Activated gamma-delta T cell (primary cell): ENCODE results near the gene RGS6.
"Not testable (repeated sequence)": the region's sequence is repeated elsewhere in the genome, so short reads cannot be mapped to it uniquely, and the experiment has no call there.

ENCODE experiments used
- DNase-seq: peaks from one replicate; lab custom pipeline; 2025; lab: John Stamatoyannopoulos, UW
- total RNA-seq, 2 donors: gene quantifications; one replicate each; lab custom pipeline; 2026; lab: John Stamatoyannopoulos, UW

Gene RGS6
- total RNA-seq = 0.05 to 0.17 reads per million in 2 donors

DNA sequence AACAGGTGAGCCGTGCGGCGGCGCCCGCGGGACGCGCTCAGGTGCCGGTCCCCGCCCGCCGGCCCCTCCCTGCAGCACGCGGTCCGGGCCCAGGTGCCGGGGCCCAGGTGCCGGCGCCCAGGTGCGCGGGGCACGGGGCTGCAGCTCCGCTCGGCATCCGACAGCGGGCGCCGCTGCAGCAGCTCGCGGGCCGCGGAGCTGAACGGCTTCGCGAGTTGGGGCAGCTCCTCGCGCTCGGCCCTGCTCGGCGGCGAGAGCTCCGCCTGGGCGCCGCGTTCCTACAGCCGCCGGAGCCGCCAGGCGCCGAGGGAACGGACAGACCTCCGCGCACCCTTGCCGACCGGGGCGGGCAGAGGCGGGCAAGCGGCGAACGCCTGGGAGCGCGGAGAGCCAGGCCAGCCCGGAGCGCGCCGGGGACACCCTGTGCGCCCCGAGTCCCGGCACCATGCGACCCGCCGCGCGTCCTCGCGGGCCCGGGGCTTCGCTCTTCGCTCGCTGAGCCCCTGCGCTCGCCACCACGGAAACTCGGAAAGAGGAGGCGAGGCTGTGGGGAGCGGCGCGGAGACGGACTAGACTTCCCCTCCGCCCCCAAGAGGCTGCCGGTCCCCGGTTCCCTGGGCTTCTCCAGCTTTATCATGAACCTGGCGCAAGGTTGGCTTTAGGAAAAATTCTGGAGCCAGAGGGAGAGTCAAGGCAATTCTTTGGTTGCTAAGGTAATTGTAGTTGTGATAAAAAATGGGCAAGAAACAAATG, at the start of gene RGS6:
RGS6 (plus strand) TSS at position 201 of the 753 bp plus-strand sequence.
- DNase-seq = no peak

DNA sequence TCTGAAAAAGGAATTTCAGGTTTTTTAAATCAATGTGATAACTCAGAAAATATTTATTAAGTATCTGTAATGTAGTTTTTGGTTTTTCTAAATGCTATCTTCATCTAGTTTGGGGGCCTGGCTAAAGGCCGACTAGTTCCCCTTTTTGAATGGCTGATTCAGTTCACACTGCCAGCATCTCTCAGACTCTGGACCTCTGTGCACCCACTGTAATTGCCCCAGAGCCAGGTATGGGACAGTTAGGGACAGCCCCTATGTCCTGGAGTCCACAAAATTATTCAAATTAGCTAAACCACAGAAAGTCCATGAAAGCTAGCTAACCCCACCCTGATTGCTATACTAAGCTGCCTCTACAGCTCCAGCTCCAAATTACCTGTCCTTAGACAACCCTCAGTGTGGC, 49.1 kb upstream of the RGS6 start:
- no peak for DNase-seq

DNA sequence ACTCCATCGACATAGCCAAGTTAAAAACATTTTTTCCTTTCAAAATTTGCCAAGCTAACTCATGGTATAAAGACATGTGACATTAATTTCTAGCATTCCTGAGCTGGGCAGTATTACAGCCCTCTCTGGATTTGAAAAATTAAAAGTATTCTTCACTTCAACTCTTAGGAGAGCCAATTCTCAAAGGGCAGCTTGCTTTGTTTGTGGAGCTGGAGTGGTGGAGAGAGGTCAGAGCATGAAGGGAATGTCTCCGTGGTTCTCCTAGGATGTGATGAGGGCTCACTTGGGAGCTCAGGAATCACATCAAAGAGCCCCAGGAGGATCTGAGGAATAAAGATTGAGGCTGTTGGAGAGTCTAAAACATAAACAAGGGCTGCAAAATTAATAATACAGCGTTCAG, 46.9 kb upstream of the RGS6 start:
- DNase-seq = no peak

DNA sequence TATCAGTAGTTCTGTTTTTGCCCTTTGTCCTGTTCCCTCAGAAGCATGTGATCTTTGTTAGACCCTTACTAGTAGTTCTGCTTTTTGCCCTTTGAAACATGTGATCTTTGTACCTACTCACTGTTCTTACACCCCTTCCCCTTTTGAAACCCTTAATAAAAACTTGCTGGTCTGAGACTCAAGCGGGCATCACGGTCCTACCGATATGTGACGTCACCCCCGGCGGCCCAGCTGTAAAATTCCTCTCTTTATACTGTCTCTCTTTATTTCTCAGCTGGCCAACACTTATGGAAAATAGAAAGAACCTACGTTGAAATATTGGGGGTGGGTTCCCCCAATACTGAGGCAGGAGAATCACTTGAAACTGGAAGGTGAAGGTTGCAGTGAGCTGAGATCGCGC, 44.4 kb upstream of the RGS6 start:
- not testable (repeated sequence) for DNase-seq

DNA sequence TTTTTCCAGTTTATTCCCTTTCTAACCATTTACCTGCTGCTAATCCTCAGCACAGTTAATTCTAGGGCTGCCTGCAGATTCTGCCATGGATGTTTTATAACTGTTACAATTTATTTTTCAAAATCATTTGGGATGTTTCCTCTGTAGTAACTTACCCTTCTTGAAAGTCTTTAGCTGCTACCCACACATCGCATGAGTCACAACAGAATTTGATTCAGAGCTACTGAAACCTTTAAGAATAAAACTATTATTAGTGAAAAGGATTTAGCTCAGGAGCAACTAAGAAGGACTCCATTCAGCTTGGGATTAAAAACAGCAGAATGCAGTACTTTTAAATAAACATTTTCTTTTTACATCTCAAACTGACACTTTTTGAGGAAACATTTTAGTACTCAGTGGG, 41.7 kb upstream of the RGS6 start:
- DNase-seq = no peak

DNA sequence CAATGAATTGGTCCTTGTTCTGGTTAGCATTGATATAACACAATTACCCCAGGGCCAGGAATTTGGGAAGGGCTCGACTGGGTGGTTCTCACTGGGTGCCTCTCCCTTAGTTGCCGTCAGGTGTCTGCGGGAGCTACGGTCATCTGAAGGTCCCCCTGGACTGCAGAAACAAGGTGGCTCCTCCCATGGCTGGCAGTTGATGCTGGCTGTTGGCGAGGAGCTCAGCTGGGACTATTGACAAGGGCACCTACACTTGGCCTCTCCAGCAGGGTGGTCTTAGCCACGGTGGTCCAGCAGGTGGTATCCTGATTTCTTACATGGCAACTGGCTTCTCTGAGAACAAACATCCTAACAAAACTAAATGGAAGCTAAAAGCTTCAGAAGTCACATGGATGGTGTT, 41.0 kb upstream of the RGS6 start:
- DNase-seq = no peak

DNA sequence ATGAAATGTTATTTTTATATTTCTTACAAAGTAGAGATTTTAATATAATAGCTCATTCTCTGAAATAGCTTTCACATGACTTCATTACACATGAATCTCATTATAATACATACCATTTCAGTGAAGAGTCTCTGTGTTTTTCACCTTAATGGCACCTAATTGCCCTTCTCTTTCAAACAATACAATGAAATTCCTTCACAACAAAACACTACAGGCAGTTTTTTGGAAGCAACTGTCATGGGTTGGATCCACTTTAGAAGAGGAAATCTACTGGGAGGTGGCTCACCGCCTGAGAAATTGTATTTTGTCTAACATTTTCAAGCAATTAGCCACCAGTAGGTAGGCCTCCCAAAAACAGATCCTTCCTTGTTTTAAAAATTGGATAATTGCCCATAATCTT, 40.3 kb upstream of the RGS6 start:
- DNase-seq = no peak

DNA sequence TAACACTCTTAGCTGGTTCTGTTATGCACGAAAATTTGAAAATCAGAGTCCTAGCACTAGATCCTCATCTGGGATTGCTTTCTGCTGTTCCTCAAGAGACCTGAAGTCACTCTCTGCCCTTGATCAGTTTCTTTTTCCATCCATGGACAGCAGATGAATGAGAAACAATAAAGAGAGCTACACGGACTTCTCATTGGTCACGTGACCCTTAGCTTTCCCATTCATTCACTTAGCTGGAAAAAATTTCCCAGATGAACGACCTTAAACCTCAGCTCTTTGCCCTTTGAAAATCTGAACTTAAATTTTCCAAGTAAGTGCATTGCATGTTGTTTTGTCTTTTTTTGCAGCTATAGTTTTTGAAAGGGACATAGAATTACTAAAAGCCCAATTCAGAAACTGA, 27.2 kb upstream of the RGS6 start:
- DNase-seq = no peak

DNA sequence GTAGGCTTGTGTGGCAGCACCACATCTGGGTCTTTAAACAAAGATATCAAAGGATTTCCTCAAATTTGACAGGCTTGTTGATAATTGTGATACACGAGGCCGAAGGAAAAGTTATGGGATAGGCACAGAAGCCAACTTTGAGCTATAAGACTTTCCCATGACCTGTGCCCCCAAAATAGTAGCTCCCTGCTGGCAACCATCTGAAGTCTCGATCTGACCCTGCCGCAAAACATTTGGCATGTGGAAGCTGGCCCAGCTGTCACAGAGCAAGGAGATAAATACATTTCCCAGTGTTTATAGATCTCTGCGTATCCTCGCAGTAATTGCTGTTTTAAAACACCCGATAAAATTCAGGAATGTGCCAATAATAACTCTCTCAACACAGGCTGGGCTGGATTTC, 26.4 kb upstream of the RGS6 start:
- no peak for DNase-seq

DNA sequence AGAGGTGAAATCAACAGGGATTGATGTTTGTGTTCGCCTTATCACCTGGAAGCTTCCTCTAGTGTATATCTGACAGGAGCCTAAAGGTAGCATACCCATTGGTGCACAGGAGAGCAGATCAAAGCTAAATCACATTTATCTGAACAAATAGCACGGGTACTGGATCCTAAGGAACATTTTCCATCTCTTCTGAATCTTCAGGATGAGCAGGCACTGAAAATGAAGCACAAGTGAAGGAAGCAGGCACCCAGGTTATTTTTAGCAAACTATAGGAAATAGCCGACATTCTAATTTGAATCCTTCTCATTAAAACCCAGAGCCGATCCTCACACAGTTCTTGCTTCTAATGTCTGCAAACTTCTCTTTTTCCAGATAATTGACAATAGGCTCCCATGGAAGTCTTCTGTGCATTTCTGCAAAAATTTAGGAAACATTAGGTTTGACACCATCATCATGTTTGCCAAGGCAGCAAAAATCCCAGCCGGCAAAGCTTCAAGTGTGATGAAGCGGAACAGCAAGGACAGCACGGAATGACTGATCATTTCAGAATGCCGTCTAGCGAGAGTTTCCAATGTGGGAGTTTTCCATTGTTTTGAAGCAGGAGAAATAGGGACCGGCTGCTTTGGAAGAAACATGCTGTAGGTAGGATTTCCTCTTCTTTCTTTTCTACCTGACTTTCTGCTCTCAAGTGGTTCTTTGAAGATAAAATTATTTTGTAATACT, 24.3 kb upstream of the RGS6 start:
- no peak for DNase-seq

DNA sequence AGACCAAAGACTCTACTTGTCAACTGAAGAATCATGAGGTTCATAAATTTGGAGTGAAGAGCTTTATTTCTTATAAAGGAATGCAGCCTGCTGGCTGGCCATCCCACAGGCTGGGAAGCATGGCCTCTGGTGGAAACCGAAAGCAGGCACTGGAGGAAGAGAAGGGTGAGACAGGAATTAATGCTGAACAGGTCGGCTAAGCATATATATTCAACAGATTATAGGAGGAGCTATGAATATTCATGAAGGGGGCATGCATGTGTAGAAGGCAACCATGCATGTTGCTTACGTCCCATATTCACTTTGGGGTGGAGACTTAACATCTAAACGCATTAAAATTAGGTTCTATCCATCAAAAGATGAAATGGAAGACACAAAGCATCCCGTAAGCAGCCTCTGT, 20.6 kb upstream of the RGS6 start:
- DNase-seq = no peak

DNA sequence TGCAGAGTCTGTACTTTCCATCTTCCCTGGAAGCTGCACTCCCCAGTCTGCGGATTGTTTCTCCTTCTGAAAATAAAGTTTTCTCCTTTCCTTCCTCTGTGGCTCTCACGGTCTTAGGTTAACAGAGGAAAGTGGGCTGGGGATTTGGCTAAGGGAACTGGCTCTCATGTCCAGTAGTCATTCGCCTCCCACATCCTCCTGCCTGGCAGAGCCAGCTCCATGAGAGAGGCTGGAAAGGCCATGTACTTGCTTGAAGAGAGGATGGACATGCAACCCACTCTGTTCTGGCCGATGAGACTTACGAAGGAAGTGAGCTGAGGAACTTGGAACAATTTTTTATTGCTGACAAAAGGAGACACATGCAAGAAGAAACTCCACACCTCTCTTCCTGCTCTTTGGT, 18.9 kb upstream of the RGS6 start:
- no peak for DNase-seq

DNA sequence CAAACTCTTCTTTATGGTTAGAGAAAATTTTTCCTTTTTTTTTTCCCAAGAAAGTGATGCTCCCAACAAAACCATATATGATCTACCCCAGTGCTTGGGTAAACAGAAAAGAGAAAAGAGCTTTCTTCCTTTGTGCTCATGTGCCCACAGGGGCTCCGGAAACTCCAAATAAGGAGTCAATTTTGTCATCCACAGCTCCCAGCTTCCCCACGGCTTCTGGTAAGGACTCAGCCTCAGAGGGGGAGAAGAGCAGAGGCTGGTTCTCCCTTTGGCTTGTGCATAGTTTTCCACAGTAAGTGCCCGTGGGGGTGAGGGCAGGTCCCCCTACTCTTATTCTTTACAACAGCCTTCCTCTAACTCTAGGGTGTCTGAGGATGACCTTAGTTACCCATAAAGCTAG, 13.3 kb upstream of the RGS6 start:
- DNase-seq = no peak

DNA sequence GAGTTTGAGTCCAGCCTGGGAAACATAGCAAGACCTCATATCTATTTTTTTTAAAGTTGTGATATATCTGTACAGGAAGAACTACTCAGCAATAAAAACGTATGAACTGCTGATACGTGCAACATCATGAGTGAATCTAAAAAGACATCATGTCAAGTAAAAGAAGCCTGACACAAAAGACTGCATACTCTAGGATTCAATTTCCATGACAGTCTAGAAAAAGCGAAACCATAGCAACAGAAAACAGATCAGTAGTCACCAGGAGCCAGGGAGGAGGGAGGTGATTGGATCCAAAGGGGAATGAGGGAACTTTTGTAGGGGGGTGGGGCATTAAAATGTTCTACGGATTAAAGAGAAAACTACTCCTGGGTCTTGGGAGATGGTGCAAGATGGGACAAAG, 8.7 kb upstream of the RGS6 start:
- no peak for DNase-seq

DNA sequence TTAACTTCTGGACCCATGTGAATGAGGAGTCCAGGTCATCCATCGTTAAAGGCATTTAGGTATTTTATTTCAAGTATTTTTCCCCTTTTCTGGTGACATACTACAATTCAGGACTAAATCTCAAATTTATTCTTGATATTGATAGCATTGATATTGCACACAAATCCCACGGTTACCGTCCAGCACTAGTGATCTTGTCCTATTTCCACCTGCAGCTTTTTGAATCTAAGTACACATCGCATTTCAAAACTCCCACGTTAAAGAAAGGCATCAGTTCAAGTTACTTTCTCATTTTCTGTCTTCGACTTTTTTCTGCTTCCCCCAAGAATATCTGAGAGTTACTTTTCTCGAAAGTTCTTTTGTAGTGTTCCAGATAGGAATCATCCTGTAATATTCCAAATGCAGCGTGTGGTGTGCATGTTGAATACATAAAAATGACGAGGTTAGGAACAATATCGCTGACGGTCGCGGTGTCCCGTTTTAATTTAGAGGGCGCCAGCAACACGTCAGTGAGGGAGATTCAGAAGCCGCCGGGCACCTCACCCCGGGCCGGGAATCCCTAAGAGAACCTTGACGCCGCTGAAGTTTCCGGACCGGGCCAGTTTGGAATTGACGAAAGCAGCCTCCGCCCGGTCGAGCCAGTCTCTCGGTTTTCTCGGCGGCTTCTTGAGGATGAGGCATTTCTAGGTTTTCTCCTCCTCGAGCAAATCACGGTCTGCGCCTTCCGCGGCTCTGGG, 569 bp upstream of the RGS6 start:
- DNase-seq = no peak

DNA sequence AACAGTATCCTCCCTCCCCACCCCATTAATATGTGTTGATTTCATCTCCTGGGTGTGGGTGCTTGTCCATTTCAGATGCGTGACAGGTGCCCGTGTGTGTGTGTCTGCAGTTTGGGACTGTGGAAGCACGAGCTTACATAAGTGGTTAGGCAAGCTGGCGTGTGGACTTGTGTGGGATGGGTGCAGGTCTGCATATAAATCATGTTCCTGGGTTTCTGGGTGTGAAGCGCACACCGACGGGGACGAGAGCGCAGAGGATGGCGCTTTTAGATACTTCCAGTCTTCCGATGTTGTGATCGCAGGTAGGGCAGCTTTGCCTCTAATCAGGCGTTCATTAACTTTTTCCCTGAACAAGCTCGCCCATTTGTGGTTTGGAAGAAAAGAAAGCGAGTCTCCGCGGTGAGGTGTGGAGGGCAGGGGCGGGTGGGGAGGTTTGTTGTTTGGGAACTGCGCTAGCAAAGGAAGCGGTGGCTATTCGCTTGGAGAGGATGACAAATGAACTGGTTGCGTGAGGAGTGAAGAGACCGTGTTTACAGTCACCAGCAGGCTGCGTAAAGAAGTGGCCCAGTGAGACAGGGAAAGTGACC, 865 bp downstream of the RGS6 start:
- no peak for DNase-seq

DNA sequence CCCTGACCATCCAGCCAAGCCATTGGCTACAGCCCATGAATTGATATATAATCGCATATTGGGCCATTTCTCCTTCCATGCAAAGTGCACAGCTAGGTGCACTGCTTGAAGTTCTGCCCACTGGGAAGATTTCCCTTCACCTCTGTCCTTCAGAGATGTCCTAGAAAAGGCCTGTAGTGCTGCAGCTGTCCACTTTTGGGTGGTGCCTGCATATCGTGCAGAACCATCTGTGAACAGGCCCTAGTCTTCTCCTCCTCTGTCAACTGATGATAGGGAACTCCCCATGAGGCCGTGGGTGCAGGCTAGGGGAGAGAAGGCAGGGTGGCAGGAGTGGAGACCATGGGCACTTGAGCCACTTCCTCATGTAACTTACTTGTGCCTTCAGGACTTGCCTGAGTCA, 6.0 kb downstream of the RGS6 start:
- DNase-seq = not testable (repeated sequence)

DNA sequence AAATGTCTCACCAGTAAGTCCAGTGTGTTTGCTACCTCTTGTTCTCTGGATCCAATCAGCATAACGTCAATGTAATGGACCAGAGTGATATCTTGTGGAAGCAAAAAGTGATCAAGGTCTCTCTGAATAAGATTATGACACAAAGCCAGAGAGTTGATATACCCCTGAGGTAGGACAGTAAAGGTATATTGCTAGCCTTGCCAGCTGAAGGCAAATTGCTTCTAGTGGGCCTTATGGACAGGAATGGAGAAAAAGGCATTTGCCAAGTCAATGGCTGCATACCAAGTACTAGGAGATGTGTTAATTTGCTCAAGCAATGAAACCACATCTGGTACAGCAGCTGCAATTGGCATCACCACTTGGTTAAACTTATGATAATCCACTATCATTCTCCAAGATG, 7.1 kb downstream of the RGS6 start:
- not testable (repeated sequence) for DNase-seq

DNA sequence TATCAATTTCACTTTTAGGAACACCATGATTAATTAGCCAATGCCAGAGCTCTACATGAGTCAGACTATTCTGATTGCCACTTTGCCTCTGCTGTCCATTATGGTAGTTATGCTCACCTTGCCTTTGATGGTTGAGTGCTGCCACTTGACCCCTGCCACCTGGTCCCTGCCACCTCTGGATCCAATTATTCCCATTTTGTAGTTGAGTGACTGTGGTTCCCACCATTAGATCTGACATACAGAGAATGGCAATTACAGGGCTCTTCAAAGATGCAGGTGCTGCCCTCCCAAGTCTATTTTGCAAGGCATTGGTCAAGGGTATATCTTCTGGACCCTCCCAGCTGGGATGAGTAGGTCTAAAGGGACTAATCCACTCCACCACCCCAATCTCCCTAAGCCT, 8.3 kb downstream of the RGS6 start:
- DNase-seq = not testable (repeated sequence)

DNA sequence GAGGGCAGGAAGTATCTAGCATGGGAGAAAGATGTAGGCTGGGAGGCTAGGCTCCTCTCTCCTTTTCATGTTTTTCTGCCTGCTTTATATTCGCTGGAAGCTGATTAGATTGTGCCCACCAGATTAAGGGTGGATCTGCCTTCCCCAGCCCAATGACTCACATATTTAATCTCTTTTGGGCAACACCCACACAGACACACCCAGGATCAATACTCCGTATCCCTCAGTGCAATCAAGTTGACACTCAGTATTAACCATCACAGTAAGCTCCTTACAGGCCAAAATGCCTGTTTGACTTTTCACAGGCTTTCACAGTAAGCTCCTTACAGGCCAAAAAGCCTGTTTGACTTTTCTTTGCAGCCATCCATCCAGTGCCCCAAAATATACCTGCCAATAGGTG, 9.4 kb downstream of the RGS6 start:
- DNase-seq = not testable (repeated sequence)

DNA sequence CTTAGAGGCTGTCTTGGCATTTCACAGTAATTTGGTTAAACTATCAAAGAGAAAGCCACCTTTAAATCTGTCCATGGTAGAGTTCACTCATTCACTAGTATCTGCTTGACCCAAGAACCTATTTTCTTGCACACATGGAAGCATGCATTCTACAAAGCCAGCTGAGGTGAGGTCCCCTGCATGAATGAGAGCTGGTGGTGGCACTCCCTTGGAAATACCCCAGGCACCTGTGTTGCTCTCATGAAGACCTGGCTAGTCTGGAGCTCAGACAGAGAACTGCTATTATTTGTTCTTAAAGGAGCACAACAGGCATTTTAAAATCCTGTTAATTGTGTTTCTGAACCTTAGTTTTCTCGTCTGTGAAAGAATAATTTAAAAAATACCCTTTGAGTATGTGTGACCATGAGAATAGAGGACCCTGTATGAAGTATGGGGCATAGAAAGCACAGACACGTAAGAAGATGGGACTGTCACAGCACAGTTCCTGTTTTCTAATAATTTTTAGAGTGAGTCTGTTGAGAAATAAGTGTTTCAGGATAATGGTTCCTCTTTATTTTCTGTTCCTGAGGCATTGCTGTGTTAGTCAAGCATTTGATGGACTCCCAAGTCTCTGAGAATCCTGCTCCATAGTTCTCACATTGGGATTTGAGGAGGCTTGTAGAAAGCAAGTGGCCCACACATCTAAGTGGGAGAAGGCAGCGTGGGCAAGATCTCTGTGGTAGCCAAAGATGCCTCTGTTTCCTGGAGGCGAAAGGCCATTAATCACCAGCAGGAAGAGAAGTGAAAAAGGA, 10.9 kb downstream of the RGS6 start:
- DNase-seq = no peak

DNA sequence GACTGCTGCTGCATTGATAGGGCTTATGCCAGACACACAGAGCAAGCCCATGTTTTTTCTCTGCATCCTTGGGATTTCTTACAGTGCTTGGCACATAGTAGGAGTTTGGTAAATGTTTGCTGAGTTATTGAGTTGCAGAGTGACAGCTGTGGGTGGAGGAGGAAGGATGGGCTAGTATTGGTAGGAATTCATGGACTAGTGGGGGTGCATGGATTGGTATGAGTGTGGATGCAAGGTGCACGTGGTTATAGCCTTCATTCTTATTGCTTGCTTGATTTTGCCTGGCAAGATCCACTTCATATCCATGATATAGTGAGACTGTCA, 11.4 kb downstream of the RGS6 start:
- no peak for DNase-seq
